Eye (tissue), 1 donor: Measurements from ENCODE around the gene GRID2IP.
"Not testable (repeated sequence)": the region's sequence is repeated elsewhere in the genome, so short reads cannot be mapped to it uniquely, and the experiment has no call there.

Experiments used
- DNase-seq: peaks from one replicate; pipeline ENCODE4 v3.0.0-alpha.2; 2015

Gene GRID2IP

GRCh38 chr7:6551016-6551511 lies at the start of gene GRID2IP:
GRID2IP (minus strand) TSS chr7:6551461; CDS start chr7:6551436, 25 bp downstream.
- no peak for DNase-seq

GRCh38 chr7:6600093-6600492 lies 48.8 kb upstream of the GRID2IP start:
- no peak for DNase-seq

DNA sequence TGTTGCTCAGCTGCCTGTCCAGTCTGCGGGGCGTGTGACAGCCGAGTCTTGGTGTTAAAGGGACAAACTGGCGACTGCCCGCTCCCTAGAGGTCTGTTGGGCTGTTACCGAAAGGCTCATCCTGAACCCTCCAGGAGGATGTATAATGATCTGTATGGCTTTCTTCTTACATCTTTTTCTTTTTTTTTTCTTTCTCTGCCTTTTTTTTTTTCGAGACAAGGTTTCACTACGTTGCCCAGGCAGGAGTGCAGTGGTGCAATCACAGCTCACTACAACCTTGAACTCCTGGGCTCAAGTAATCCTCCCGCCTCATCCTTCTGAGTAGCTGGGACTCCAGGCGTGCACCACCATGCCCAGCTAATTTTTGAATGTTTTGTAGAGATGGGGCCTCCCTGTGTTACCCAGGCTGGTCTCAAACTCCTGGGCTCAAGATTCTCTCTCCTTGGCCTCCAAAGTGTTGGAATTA lies 39.4 kb upstream of the GRID2IP start:
- no peak for DNase-seq

DNA sequence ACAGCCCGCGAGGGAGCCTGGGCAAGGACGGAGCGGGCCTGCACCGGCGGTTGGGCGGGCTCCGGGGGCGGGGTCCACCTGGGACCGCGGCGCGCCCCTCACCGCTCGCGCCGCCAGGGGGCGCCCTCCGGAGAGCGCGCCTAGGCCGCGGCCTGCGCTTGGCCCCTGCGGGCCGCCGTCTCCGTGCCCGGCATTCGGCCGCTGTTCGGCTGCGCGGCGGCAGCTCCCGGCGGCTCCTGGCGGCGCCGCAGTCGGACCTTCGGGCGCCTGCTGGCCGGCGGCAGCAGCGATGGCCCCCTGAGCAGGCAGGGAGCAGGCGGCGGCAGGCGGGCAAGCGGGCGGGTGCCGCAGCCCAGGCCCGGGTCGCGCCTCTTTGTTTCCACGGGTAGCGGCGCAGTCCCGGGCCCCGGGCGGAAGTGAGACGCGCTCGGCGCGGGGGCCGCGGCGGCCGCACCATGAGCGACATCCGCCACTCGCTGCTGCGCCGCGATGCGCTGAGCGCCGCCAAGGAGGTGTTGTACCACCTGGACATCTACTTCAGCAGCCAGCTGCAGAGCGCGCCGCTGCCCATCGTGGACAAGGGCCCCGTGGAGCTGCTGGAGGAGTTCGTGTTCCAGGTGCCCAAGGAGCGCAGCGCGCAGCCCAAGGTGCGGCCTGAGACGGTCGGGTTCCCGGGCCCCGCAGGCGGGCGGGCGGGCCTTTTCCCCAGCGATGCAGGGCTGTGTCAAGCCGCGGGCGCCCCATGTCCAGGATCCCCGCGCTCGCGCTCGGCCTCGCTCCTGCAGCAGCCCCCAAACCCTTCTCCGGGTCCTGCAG lies 38.8 kb upstream of the GRID2IP start, which contains the start of gene INTS15:
Gene INTS15, plus strand, starts transcription at position 193 of the 816 bp plus-strand sequence. Its CDS starts 263 bp downstream, at position 456.
- DNase-seq, result peak; percentile 93

DNA sequence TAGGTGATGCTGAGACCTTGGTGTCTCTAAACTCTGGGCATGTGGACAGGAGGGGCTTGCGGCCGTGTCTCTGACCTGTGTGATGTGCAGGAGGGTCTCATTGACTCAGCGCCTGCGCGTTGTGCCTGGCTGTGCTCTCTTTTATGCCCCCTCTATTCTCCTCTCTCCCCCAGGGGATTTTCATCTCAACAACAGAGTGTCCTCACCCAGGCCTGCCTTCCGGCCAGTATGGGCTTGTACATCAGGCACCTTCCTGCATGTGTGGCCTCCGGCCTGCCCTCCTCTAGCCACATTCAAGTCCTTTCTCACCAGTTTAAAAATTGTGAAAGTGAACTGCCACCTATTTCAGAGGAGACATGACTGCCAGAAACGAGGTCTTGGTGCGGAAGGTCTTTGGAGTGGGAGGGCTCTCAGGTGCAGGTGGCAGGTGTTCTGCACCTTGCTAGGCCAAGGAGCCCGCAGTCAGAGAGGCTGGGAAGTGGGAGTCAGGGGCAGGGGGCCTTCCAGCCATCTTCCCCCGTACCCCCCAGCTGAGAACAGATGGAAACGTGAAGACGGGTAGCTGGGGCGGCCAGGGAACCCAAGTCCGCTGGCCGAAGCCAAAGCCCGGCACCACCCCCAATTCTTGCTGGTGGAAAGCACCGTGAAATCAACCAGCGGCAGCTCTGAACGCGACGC lies 38.0 kb upstream of the GRID2IP start:
- no peak for DNase-seq

DNA sequence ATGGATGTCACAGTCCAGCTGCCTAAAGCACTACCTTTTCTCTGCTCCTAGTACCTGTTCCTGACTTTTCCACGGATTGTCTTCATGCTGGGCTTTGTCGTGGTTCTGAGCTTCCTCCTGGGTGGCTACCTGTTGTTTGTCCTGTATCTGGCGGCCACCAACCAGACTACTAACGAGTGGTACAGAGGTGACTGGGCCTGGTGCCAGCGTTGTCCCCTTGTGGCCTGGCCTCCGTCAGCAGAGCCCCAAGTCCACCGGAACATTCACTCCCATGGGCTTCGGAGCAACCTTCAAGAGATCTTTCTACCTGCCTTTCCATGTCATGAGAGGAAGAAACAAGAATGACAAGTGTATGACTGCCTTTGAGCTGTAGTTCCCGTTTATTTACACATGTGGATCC lies 37.3 kb upstream of the GRID2IP start:
- DNase-seq, result no peak

DNA sequence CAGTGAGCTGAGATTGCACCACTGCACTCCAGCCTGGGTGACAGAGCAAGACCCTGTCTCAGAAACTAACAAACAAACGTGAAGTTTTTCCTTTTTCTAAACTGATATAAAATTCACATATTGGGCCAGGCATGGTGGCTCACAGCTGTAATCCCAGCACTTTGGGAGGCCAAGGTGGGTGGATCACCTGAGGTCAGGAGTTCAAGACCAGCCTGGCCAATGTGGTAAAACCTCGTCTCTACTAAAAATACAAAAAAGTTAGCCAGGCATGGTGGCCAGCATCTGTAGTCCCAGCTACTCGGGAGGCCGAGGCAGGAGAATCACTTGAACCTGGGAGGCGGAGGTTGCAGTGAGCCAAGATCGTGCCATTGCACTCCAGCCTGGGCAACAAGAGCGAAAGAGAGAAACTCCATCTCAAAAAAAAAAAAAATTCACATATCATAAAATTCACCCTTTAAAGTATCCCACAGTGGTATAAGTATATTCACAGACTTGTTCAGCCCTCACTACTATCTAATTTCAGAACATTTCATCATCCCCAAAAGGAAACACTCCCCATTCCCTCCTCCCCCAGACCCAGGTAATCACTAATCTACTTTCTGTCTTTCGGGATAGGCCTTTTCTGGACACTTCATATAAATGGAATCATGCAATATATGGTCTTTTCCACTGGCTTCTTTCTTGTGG lies 34.6 kb upstream of the GRID2IP start:
- DNase-seq, result not testable (repeated sequence)

DNA sequence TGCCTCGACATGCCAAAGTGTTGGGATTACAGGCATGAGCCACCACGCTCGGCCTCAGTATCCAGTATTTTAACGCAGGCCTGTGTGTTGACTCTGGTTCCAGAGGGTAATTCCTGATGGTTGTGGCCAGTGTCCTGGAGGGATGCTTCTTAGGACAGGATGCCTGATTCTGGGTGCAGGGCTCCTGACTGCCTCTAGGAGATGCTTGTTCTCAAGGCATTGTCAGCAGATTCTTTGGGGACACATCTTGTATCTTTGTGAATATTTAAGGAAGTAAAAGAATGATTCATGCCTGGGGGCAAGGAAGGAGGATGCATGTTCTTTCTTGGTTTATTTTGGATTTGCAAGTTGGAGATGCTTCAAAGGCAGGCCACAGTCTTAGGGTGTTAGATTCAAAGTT lies 28.2 kb upstream of the GRID2IP start:
- no peak for DNase-seq

DNA sequence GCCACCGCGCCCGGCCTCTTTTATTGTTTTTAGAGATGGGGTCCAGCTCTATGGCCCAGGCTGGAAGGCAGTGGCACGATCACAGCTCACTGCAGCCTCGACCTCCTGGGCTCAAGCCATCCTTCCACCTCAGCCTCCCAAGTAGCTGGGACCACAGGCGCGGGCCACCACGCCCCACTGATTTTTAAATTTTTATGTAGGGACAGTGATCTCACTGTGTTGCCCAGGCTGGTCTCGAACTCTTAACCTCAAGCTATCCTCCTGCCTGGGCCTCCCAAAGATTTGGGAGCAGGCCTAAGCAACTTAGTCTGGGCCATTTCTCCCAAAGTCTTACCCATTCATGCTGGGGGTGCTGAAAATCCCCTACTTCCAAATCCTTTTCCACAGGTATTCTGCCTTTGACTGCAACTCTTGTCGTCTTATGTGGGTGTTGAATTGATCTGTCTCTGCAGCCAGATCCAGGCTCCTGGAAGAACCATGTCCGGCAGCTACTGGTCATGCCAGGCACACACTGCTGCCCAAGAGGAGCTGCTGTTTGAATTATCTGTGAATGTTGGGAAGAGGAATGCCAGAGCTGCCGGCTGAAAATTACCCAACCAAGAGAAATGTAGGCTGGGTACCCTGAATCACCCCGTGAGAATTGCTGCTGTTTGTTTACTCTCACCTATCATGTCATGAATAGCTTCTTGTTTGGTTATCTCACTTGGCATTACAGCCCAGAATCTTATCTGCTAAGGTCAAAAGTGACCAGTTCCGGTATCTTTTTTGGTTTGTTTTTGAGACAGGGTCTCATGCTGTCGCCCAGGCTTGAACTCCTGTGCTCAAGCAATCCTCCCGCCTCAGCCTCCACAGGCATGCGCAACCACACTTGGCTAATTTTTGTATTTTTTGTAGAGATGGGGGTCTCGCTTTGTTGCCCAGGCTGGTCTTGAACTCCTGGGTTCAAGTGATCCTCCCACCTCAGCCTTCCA lies 27.1 kb upstream of the GRID2IP start:
- no peak for DNase-seq

- peak; percentile 95 for DNase-seq
Measured at GRCh38 chr7:6577369-6578113, 26.3 kb upstream of the GRID2IP start, which contains the start of gene ZDHHC4. ZDHHC4 (plus strand) TSS chr7:6577454; CDS start chr7:6580562, 3,108 bp downstream.

DNA sequence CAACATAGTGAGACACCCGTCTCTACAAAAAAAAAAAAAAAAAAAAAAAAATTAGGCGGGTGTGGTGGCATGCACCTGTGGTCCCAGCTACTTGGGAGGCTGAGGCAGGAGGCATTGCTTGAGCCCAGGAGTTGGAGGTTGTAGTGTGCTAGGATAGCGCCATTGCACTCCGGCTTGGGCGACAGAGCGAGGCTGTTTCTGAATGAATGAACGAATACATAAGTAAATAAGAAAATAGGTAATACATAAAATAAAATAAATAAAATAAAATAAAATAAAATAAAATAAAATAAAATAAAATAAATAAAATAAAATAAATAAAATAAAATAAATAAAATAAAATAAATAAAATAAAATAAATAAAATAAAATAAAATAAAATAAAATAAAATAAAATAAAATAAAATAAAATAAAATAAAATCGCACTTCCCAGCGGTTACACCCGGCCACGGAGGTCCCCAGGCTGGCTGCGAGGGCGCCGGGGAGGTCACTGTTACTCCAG lies 25.7 kb upstream of the GRID2IP start:
- peak; percentile 76 for DNase-seq

DNA sequence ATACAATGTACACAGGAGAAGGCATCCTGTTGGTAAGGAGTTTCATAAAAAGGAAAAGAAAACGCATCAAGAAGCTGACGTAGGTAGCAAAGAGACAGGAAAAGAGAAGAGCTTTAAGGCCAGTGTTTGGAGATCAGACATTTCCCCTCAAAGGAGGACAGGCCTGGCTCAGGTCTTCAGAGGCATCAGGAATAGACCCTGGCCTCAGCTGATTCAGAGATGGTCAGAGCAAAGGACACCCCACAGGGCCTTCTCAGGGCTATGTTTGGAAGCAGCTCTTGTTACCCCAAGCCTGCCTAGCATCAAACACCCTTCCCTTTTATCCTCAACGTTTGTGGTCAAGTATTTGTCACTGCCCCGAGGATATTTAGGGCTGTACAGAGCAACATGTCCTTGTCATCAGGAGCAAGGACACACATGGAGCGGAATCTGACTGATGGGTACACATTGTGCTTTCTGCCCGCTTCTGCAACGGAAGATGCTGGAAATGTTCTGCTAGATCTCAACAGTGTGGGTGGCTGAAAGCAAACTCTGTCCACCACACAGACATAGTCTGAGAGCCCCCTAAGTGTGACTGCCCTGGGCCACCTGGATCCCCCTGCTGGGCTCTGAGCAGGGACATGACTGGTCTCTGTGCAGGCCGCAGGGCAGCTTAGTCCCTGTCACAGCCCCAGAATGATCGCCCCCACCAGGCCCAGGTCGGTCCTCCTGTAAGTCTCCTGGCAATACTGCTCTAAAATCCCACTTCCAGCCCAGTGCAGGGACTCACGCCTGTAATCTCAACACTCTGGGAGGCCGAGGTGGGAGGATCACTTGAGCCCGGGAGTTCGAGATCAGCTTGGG lies 25.0 kb upstream of the GRID2IP start:
- DNase-seq, result no peak

DNA sequence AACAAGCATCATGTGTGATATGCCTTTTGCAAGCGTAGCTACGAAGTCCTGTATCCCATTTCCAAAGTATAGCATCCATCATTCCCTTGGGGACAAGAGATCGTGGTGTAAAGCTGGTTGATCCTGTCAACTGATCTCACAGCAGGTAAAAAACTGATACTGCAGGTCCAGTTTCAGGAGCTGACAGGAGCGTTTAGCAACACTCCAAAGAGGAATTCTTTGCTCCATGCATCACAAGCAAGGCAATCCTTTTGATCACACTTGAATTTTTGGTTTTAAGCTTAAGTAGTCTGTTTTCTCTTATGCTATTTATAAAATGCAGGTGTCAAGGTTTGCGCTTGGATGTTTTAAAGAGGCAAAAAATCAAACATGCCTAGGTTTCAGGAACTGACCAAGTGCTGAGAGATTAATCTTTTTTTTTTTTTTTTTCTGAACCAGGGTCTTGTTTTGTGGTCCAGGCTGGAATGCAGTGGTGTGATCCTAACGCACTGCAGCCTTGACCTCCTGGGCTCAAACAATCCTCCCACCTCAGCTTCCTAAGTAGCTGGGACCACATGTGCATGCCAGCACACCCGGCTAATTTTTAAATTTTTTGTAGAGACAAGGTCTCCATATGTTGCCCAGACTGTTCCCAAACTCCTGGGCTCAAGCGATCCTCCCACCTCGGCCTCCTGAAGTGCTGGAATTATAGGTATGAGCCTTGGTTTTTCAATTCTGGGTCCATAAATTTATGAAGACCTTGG lies 24.2 kb upstream of the GRID2IP start:
- no peak for DNase-seq

DNA sequence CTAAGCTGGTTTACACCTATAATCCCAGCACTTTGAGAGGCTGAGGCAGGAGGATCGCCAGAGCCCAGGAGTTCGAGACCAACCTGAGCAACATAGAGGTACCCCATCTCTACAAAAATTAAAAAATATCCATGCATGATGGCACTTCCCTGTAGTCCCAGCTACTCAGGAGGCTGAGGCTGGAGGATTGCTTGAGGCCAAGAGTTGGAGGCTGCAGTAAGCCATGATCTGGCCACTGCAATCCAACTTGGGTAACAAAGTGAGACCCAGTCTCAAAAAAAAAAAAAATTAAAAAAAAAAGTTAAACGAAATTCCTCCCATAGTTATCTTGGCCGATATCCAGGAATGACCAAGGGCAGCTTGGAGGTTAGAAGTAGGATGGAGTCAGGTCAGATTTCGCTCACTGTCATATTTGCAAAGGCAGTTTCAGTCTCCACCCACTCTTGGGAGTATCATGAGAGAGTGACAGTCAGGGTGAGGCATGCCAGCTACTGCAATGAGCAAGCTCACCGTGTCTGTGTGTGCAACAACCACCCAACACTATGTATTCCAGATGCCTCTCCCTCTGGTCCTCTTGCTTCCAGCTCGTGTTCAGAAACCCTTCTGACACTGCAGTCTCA lies 20.0 kb upstream of the GRID2IP start:
- no peak for DNase-seq

DNA sequence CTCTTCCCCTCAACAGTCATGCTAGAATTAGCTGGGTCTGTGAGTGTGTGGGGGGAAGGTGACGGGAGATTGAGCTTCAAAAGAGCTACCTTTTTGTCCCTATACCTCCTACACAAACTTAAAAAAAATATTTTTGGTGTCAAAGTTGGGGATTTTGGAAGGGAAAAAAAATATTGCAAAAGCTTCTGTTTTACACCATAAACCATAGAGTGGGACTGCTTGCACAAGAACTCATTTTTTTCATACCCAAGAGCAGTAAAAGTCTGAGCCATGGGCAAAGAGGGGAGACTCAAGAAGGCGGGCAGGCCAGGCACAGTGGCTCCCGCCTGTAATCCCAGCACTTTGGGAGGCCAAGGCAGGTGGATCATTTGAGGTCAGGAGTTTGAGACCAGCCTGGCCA lies 16.6 kb upstream of the GRID2IP start:
- DNase-seq, result no peak

GRCh38 chr7:6565655-6566054 lies 14.4 kb upstream of the GRID2IP start:
- DNase-seq, result no peak

- DNase-seq, result no peak
Measured at GRCh38 chr7:6563936-6564770, 12.9 kb upstream of the GRID2IP start.

DNA sequence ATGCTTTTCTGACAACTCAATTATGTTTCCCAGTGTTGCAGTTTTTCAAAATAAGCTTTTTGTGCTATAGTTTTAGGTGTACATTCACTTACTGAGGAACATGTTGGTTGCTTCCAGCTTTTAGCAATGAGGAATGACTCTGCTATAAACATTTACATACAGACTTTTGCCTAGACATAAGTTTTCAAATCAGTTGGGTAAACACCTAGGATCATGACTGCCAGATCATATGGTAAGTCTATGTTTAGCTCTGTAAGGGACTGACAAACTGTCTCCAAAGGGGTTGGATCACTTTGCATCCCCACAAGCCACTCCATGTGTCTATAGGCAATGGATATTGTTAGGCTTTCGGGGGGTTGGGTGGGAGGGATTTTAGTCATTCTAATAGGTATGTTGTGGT lies 10.8 kb upstream of the GRID2IP start:
- no peak for DNase-seq
